Aorta (tissue), 5 donors: ENCODE results near the gene IQCM. TPM values are rescaled to one million over a fixed set of nuclear protein-coding genes. Genes with fewer than 3 reads are reported as not detected.
"Not testable (repeated sequence)": the region's sequence is repeated elsewhere in the genome, so short reads cannot be mapped to it uniquely, and the experiment has no call there.

Experiments used
- ATAC-seq: fragments of 200-7000 bp; cut with Tn5 transposase; one replicate; pipeline ENCODE4 v1.9.1; 2022; ENCODE audit warnings: moderate library complexity; ENCODE audit not compliant: low FRiP score
- DNase-seq, 2 donors: peaks; one replicate each; pipeline ENCODE4 v3.0.0-alpha.2; 2020
- H3K27ac ChIP-seq, 2 donors: one replicate each; pipeline ENCODE4 v1.5.1; 2013; ENCODE audit warnings: low read length in 2 of 2, mild to moderate bottlenecking in 2 of 2, moderate library complexity in 2 of 2, control low read depth in 1 of 2, inconsistent platforms in 1 of 2, low read depth in 1 of 2
- H3K27me3 ChIP-seq, 2 donors: one replicate each; pipeline ENCODE4 v1.6.1; 2013; ENCODE audit warnings: control low read depth in 1 of 2, low read length in 1 of 2, mild to moderate bottlenecking in 1 of 2, moderate library complexity in 1 of 2; ENCODE audit not compliant: insufficient read depth in 2 of 2, control insufficient read depth in 1 of 2
- H3K36me3 ChIP-seq, 2 donors: one replicate each; pipeline ENCODE4 v1.6.1; 2013; ENCODE audit warnings: control low read depth in 1 of 2, low read length in 1 of 2, mild to moderate bottlenecking in 1 of 2; ENCODE audit not compliant: insufficient read depth in 2 of 2, control insufficient read depth in 1 of 2
- H3K4me1 ChIP-seq, 2 donors: one replicate each; pipeline ENCODE4 v1.6.1; 2013; ENCODE audit warnings: low read length in 2 of 2, control low read depth in 1 of 2, mild to moderate bottlenecking in 1 of 2, moderate library complexity in 1 of 2; ENCODE audit not compliant: insufficient read depth in 2 of 2, control insufficient read depth in 1 of 2
- H3K4me3 ChIP-seq, 2 donors: one replicate each; pipeline ENCODE4 v1.5.1; 2013; ENCODE audit warnings: low read length in 2 of 2, control low read depth in 1 of 2, mild to moderate bottlenecking in 1 of 2
- H3K9me3 ChIP-seq: one replicate; pipeline ENCODE4 v1.6.1; 2013; ENCODE audit warnings: mild to moderate bottlenecking, low read length; ENCODE audit not compliant: control insufficient read depth
- WGBS, 2 donors: extraction: QIAGEN DNeasy Blood & Tissue Kit; methylation state at CpG; one replicate each; pipeline ENCODE4 v1.1.7; 2013; 5-methylcytosine and 5-hydroxymethylcytosine counted together
- intact Hi-C, 2 donors: fragments of 100-400 bp; cut with DNase I; formaldehyde crosslinking; loops; one replicate each; pipeline versions ENCODE4 v1.14.2 to v1.15.0; 2022
- polyA plus RNA-seq, 2 donors: library from polyadenylated mRNA; stranded (reverse); fragments of 200-250 nt; gene quantifications; one replicate each; pipeline ENCODE4 v1.2.3, GENCODE V29; 2013
- total RNA-seq, 2 donors: library from RNA; stranded (reverse); fragmentation: NEBNext Ultra II Directional; extraction: Animal tissue kit (Norgen Biotek cat#: 25700); gene quantifications; one replicate each; pipeline ENCODE4 v1.2.1, GENCODE V29; 2021
- donor health status: healthy with polysubstance abuse.
- donor health status: Bipolar disorder and iron deficiency.
- donor health status: DM: no; HTN: no; CAD: no.
- donor health status: DM: no; HTN: no; CAD: no.
- donor health status: DM: yes; HTN: yes; CAD: no.

Gene IQCM
- total and polyA plus RNA-seq, 4 donors: not detected

GRCh38 chr4:149468669-149469068 lies 347.0 kb downstream of the IQCM start:
- H3K27me3 ChIP-seq, H3K4me3 ChIP-seq, DNase-seq, H3K4me1 ChIP-seq, H3K36me3 ChIP-seq, H3K9me3 ChIP-seq, ATAC-seq, intact Hi-C loops, H3K27ac ChIP-seq: not testable (repeated sequence)
- WGBS, 2 donors: 82 to 85% methylated on average over 3 of the region's 3 CpGs

DNA sequence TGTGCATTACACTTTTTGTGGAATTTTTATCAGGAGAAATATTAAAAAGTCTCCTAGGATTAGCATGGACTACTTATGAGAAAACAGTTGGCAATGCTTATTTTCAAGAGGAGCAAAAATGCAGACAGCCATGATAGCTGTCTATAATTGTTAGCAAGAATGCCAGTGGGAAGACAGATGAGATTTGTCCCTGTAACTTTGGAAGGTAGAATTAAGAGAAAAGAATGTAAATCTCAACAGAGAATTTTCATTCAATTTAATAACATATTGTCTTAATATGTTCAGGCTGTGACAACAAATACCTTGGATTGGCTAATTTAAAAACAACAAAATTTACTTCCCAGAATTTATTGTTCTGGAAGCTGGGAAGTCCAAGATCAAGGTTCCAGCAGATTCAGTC lies 349.2 kb downstream of the IQCM start:
- ATAC-seq: no peak
- DNase-seq: no peak

DNA sequence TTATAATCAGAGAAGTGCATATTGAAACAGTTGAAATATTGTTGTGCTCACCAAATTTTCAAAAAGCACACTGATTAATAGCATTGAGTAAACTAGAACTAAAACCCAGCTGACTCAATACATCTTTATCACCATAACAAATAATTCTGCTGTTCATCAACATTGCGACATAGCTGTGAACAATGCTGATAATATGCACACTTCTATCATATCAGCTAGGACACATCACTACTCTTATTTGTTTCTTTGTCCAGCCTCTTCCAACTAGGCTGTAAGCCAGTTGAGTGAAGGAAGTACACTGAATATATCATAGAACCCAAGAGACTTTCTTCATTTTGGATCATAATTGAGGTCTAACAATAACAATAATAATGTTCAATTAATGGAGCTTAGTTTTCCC lies 349.7 kb downstream of the IQCM start:
- intact Hi-C loops: no loop called here
- Histone ChIP-seq H3K27me3 (no peaks in the 10 kb centered on the region), H3K9me3 (peaks cover 4% of the 10 kb centered on the region), H3K36me3 (no peaks in the 10 kb centered on the region), H3K4me3 (no peak overlapping the region), H3K27ac (no peak overlapping the region), H3K4me1 (no peaks in the 10 kb centered on the region)
- DNase-seq (no peak), ATAC-seq (no peak)
- 74 to 84% methylated on average over 1 of the region's 1 CpG for WGBS, 2 donors

More for the DNA sequence above, 349.2 kb downstream of the IQCM start:
- Histone ChIP-seq H3K27me3 (no peaks in the 10 kb centered on the region), H3K4me3 (no peak overlapping the region), H3K27ac (no peak overlapping the region), H3K36me3 (no peaks in the 10 kb centered on the region), H3K9me3 (peaks cover 4% of the 10 kb centered on the region), H3K4me1 (no peaks in the 10 kb centered on the region)
- intact Hi-C loops: no loop called here

GRCh38 chr4:149443537-149443936 lies 372.1 kb downstream of the IQCM start:
- H3K9me3 ChIP-seq: no peaks in the 10 kb centered on the region
- 76 to 83% methylated on average over 2 of the region's 2 CpGs for WGBS, 2 donors
- intact Hi-C loops: no loop called here
- no peak overlapping the region for H3K27ac ChIP-seq
- H3K4me3 ChIP-seq: no peak overlapping the region
- no peaks in the 10 kb centered on the region for H3K27me3 ChIP-seq
- H3K4me1 ChIP-seq: no peaks in the 10 kb centered on the region
- ATAC-seq: no peak
- H3K36me3 ChIP-seq: no peaks in the 10 kb centered on the region
- no peak for DNase-seq

DNA sequence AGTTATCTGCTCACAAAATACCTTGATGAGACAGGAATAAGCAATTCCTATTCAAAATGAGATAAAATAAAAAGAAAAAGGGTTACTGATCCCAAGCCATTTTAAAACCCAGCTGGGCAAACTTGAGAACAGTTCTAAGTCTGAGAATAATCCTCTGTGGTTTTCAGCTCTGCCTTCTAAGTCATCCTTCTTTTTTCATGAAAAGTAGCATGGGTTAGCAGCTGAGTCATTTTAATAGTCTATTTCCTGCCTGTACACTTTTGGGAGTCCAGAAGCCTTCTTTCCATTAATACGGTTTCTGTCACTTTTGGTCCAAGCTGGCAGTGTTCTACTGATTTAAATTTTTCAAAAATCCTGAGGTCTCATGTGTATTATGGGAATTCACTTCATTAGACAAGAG lies 374.3 kb downstream of the IQCM start:
- no peaks in the 10 kb centered on the region for H3K4me1 ChIP-seq
- no peaks in the 10 kb centered on the region for H3K27me3 ChIP-seq
- no peaks in the 10 kb centered on the region for H3K9me3 ChIP-seq
- ATAC-seq: no peak
- H3K4me3 ChIP-seq: no peak overlapping the region
- WGBS, 2 donors: 14 to 18% methylated on average over 1 of the region's 1 CpG
- intact Hi-C loops: no loop called here
- no peak for DNase-seq
- no peaks in the 10 kb centered on the region for H3K36me3 ChIP-seq
- H3K27ac ChIP-seq: no peak overlapping the region

GRCh38 chr4:149426461-149426860 lies 389.2 kb downstream of the IQCM start:
- WGBS, 2 donors: 93 to 95% methylated on average over 1 of the region's 1 CpG
- no peak for DNase-seq
- H3K9me3 ChIP-seq: peaks cover 1% of the 10 kb centered on the region
- no peak overlapping the region for H3K27ac ChIP-seq
- no peaks in the 10 kb centered on the region for H3K27me3 ChIP-seq
- H3K4me1 ChIP-seq: no peaks in the 10 kb centered on the region
- ATAC-seq: no peak
- intact Hi-C loops: no loop called here
- H3K4me3 ChIP-seq: no peak overlapping the region
- no peaks in the 10 kb centered on the region for H3K36me3 ChIP-seq

GRCh38 chr4:149409555-149409962 lies 406.1 kb downstream of the IQCM start:
- Histone ChIP-seq H3K4me3 (no peak overlapping the region), H3K4me1 (no peaks in the 10 kb centered on the region), H3K27me3 (no peaks in the 10 kb centered on the region), H3K9me3 (no peaks in the 10 kb centered on the region), H3K27ac (peak overlapping the region in 1 of 2 donors; percentile 21), H3K36me3 (no peaks in the 10 kb centered on the region)
- no peak for DNase-seq
- intact Hi-C loops: no loop called here
- no peak for ATAC-seq
- 26 to 31% methylated on average over 3 of the region's 3 CpGs for WGBS, 2 donors

DNA sequence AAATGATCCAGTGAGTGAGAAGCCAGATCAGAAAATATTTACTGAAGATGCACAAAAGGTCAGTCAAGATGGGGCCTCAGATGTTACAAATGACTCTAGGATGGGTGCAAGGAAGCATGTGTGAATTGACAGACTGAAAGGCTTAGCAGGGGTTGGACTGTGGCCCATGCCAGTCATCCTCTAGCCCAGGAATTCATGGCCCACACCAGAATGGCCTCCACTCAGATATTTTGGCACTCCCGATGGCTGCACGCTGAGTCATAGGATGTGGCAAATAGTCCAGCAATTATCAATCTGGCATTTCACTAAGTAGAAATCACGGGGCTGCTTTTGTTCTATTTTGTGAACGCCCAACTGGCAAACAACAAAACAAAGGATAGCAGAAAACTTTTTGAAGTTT lies 406.5 kb downstream of the IQCM start:
- H3K4me1 ChIP-seq: no peaks in the 10 kb centered on the region
- intact Hi-C loops: no loop called here
- no peak for ATAC-seq
- no peaks in the 10 kb centered on the region for H3K36me3 ChIP-seq
- H3K9me3 ChIP-seq: no peaks in the 10 kb centered on the region
- DNase-seq: peak; percentile 63 to 73
- no peaks in the 10 kb centered on the region for H3K27me3 ChIP-seq
- 14 to 22% methylated on average over 4 of the region's 4 CpGs for WGBS, 2 donors
- H3K4me3 ChIP-seq: no peak overlapping the region
- no peak overlapping the region for H3K27ac ChIP-seq

DNA sequence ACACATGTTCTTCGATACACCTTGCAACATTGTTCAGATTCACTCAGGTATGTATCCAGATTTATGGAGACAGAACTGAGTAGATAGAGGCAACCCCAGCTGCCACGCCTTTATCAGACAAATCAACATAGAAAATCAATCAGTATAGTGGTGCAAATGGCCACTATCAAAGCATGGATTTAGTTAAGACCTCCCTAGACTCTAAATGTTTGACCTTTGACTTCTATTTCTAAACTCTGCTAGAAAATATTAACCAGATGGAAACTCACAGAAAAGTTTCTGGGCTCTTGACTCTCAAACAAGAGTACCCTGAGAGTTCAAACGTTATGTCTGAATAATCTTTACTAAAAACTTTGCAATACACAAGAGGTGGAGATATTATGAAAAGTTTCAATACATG lies 411.5 kb downstream of the IQCM start:
- WGBS, 2 donors: 72 to 78% methylated on average over 3 of the region's 3 CpGs
- DNase-seq (no peak), ATAC-seq (no peak)
- Histone ChIP-seq H3K36me3 (no peaks in the 10 kb centered on the region), H3K4me3 (no peak overlapping the region), H3K27ac (no peak overlapping the region), H3K4me1 (no peaks in the 10 kb centered on the region), H3K27me3 (no peaks in the 10 kb centered on the region), H3K9me3 (no peaks in the 10 kb centered on the region)
- intact Hi-C loops: no loop called here
